ENCODE measurements around the gene EPHA6.
"Not testable (repeated sequence)": the region's sequence is repeated elsewhere in the genome, so short reads cannot be mapped to it uniquely, and the experiment has no call there.

Gene EPHA6

DNA sequence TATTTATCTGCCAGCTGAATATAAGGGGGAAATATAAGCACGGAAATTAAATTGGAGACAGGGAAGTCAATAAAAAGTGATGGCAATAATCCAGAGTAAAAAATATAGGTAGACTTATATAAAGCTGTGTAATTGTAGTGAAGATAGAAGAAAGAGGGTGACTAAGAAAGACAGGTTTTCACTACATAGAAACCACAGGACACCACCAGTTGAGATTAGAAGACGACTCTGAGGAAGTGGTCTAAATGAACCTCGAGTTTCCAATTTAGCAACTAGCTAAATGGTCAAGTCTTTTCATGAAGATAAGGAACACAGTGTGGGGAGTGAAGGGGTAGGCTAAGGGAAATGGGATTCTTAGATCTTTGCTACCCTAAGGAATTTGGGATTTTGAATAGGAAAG, 761.3 kb downstream of the EPHA6 start:
- WGBS (ENCODE audit: insufficient coverage, insufficient read length) = no CpG with 5 or more reads among the region's 3 CpGs
- Histone ChIP-seq H3K9me3 (ENCODE audit: control insufficient read depth, insufficient read depth, low read length) (no peaks in the 10 kb centered on the region), H3K4me3 (ENCODE audit: low read length) (no peak overlapping the region), H3K27me3 (ENCODE audit: control insufficient read depth, insufficient read depth, low read length) (no peaks in the 10 kb centered on the region), H3K4me1 (ENCODE audit: control insufficient read depth, insufficient read depth, low read length) (no peaks in the 10 kb centered on the region), H3K36me3 (ENCODE audit: control insufficient read depth, insufficient read depth, low read length) (no peaks in the 10 kb centered on the region), H3K27ac (ENCODE audit: low read length) (no peak overlapping the region)
- no peak for DNase-seq (ENCODE audit: low read depth, low spot score)

GRCh38 chr3:97576221-97576620, 761.8 kb downstream of the EPHA6 start:
- no peaks in the 10 kb centered on the region for H3K4me1 ChIP-seq (ENCODE audit: control insufficient read depth, insufficient read depth, low read length)
- no peak overlapping the region for H3K4me3 ChIP-seq (ENCODE audit: low read length)
- H3K27me3 ChIP-seq (ENCODE audit: control insufficient read depth, insufficient read depth, low read length) = no peaks in the 10 kb centered on the region
- H3K36me3 ChIP-seq (ENCODE audit: control insufficient read depth, insufficient read depth, low read length) = no peaks in the 10 kb centered on the region
- H3K9me3 ChIP-seq (ENCODE audit: control insufficient read depth, insufficient read depth, low read length) = no peaks in the 10 kb centered on the region
- no peak overlapping the region for H3K27ac ChIP-seq (ENCODE audit: low read length)
- DNase-seq (ENCODE audit: low read depth, low spot score) = no peak
- no CpG with 5 or more reads among the region's 2 CpGs for WGBS (ENCODE audit: insufficient coverage, insufficient read length)

DNA sequence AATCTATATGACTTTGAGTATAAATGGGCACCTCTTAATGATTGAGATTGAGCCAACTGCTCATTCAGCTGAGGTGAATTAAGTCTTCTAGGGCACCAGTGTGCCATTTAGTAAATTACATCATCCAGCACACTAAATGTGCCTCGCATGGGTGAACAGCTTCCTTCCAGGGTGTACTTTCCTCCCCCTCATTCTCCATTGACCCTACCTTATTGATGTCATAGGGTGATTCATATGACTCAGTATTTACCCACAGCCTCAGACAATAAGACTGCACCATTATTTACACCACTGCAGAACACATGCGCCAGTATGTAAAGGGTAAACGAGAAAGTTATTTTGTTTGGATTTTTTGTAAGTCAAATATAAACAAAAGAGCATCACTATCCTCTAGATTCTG, 765.0 kb downstream of the EPHA6 start:
- Histone ChIP-seq H3K9me3 (ENCODE audit: control insufficient read depth, insufficient read depth, low read length) (no peaks in the 10 kb centered on the region), H3K27ac (ENCODE audit: low read length) (no peak overlapping the region), H3K36me3 (ENCODE audit: control insufficient read depth, insufficient read depth, low read length) (no peaks in the 10 kb centered on the region), H3K4me3 (ENCODE audit: low read length) (no peak overlapping the region), H3K27me3 (ENCODE audit: control insufficient read depth, insufficient read depth, low read length) (no peaks in the 10 kb centered on the region), H3K4me1 (ENCODE audit: control insufficient read depth, insufficient read depth, low read length) (no peaks in the 10 kb centered on the region)
- WGBS (ENCODE audit: insufficient coverage, insufficient read length) = no CpG with 5 or more reads among the region's 3 CpGs
- DNase-seq (ENCODE audit: low read depth, low spot score) = no peak

GRCh38 chr3:97610626-97611025, 796.2 kb downstream of the EPHA6 start:
- Histone ChIP-seq H3K27ac (ENCODE audit: low read length) (no peak overlapping the region), H3K9me3 (ENCODE audit: control insufficient read depth, insufficient read depth, low read length) (no peaks in the 10 kb centered on the region), H3K4me1 (ENCODE audit: control insufficient read depth, insufficient read depth, low read length) (no peaks in the 10 kb centered on the region), H3K27me3 (ENCODE audit: control insufficient read depth, insufficient read depth, low read length) (no peaks in the 10 kb centered on the region), H3K36me3 (ENCODE audit: control insufficient read depth, insufficient read depth, low read length) (no peaks in the 10 kb centered on the region), H3K4me3 (ENCODE audit: low read length) (no peak overlapping the region)
- WGBS (ENCODE audit: insufficient coverage, insufficient read length) = no CpG with 5 or more reads among the region's 2 CpGs
- DNase-seq (ENCODE audit: low read depth, low spot score) = no peak

- no peaks in the 10 kb centered on the region for H3K36me3 ChIP-seq (ENCODE audit: control insufficient read depth, insufficient read depth, low read length)
- H3K4me1 ChIP-seq (ENCODE audit: control insufficient read depth, insufficient read depth, low read length) = no peaks in the 10 kb centered on the region
Measured at GRCh38 chr3:97612632-97613031, 798.2 kb downstream of the EPHA6 start.

GRCh38 chr3:97613139-97613538, 798.7 kb downstream of the EPHA6 start:
- Histone ChIP-seq H3K27ac (ENCODE audit: low read length) (no peak overlapping the region), H3K4me1 (ENCODE audit: control insufficient read depth, insufficient read depth, low read length) (no peaks in the 10 kb centered on the region), H3K9me3 (ENCODE audit: control insufficient read depth, insufficient read depth, low read length) (no peaks in the 10 kb centered on the region), H3K4me3 (ENCODE audit: low read length) (no peak overlapping the region), H3K27me3 (ENCODE audit: control insufficient read depth, insufficient read depth, low read length) (no peaks in the 10 kb centered on the region), H3K36me3 (ENCODE audit: control insufficient read depth, insufficient read depth, low read length) (no peaks in the 10 kb centered on the region)
- no peak for DNase-seq (ENCODE audit: low read depth, low spot score)
- no CpG with 5 or more reads among the region's 2 CpGs for WGBS (ENCODE audit: insufficient coverage, insufficient read length)

More at GRCh38 chr3:97612632-97613031, 798.2 kb downstream of the EPHA6 start:
- WGBS (ENCODE audit: insufficient coverage, insufficient read length) = no CpG with 5 or more reads among the region's 1 CpG
- Histone ChIP-seq H3K27ac (ENCODE audit: low read length) (no peak overlapping the region), H3K4me3 (ENCODE audit: low read length) (no peak overlapping the region), H3K9me3 (ENCODE audit: control insufficient read depth, insufficient read depth, low read length) (no peaks in the 10 kb centered on the region), H3K27me3 (ENCODE audit: control insufficient read depth, insufficient read depth, low read length) (no peaks in the 10 kb centered on the region)
- no peak for DNase-seq (ENCODE audit: low read depth, low spot score)

DNA sequence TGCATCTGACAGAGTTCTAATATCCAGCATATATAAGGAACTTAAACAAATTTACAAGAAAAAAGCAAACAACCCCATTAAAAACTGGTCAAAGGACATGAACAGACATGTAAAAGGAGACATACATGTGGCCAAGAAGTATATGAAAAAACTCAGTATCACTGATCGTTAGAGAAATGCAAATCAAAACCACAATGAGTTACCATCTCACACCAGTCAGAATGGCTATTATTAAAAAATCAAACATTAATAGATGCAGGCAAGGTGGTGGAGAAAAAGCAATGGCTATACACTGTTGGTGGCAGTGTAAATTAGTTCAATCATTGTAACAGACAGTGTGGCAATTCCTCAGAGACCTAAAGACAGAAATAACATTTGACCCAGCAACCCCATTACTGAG, 806.1 kb downstream of the EPHA6 start:
- H3K4me1 ChIP-seq (ENCODE audit: control insufficient read depth, insufficient read depth, low read length); H3K27me3 ChIP-seq (ENCODE audit: control insufficient read depth, insufficient read depth, low read length); DNase-seq (ENCODE audit: low read depth, low spot score); H3K36me3 ChIP-seq (ENCODE audit: control insufficient read depth, insufficient read depth, low read length); H3K27ac ChIP-seq (ENCODE audit: low read length); H3K4me3 ChIP-seq (ENCODE audit: low read length); H3K9me3 ChIP-seq (ENCODE audit: control insufficient read depth, insufficient read depth, low read length): not testable (repeated sequence)
- no CpG with 5 or more reads among the region's 1 CpG for WGBS (ENCODE audit: insufficient coverage, insufficient read length)

- Histone ChIP-seq H3K36me3 (ENCODE audit: control insufficient read depth, insufficient read depth, low read length) (no peaks in the 10 kb centered on the region), H3K27ac (ENCODE audit: low read length) (no peak overlapping the region), H3K27me3 (ENCODE audit: control insufficient read depth, insufficient read depth, low read length) (no peaks in the 10 kb centered on the region), H3K9me3 (ENCODE audit: control insufficient read depth, insufficient read depth, low read length) (no peaks in the 10 kb centered on the region), H3K4me1 (ENCODE audit: control insufficient read depth, insufficient read depth, low read length) (no peaks in the 10 kb centered on the region), H3K4me3 (ENCODE audit: low read length) (no peak overlapping the region)
- WGBS (ENCODE audit: insufficient coverage, insufficient read length) = no CpG with 5 or more reads among the region's 1 CpG
- no peak for DNase-seq (ENCODE audit: low read depth, low spot score)
Measured at GRCh38 chr3:97636465-97636864, 822.1 kb downstream of the EPHA6 start.

- no peaks in the 10 kb centered on the region for H3K4me1 ChIP-seq (ENCODE audit: control insufficient read depth, insufficient read depth, low read length)
- WGBS (ENCODE audit: insufficient coverage, insufficient read length) = no CpG with 5 or more reads among the region's 1 CpG
- H3K27ac ChIP-seq (ENCODE audit: low read length) = no peak overlapping the region
- DNase-seq (ENCODE audit: low read depth, low spot score) = no peak
- H3K27me3 ChIP-seq (ENCODE audit: control insufficient read depth, insufficient read depth, low read length) = no peaks in the 10 kb centered on the region
- H3K9me3 ChIP-seq (ENCODE audit: control insufficient read depth, insufficient read depth, low read length) = no peaks in the 10 kb centered on the region
- H3K4me3 ChIP-seq (ENCODE audit: low read length) = no peak overlapping the region
- H3K36me3 ChIP-seq (ENCODE audit: control insufficient read depth, insufficient read depth, low read length) = no peaks in the 10 kb centered on the region
Measured at GRCh38 chr3:97646932-97647331, 832.5 kb downstream of the EPHA6 start.

- no peak for DNase-seq (ENCODE audit: low read depth, low spot score)
- Histone ChIP-seq H3K4me1 (ENCODE audit: control insufficient read depth, insufficient read depth, low read length) (no peaks in the 10 kb centered on the region), H3K27ac (ENCODE audit: low read length) (no peak overlapping the region), H3K4me3 (ENCODE audit: low read length) (no peak overlapping the region), H3K36me3 (ENCODE audit: control insufficient read depth, insufficient read depth, low read length) (no peaks in the 10 kb centered on the region), H3K9me3 (ENCODE audit: control insufficient read depth, insufficient read depth, low read length) (no peaks in the 10 kb centered on the region), H3K27me3 (ENCODE audit: control insufficient read depth, insufficient read depth, low read length) (no peaks in the 10 kb centered on the region)
- WGBS (ENCODE audit: insufficient coverage, insufficient read length) = no CpG with 5 or more reads among the region's 1 CpG
Measured at GRCh38 chr3:97647441-97647982, 833.1 kb downstream of the EPHA6 start.

DNA sequence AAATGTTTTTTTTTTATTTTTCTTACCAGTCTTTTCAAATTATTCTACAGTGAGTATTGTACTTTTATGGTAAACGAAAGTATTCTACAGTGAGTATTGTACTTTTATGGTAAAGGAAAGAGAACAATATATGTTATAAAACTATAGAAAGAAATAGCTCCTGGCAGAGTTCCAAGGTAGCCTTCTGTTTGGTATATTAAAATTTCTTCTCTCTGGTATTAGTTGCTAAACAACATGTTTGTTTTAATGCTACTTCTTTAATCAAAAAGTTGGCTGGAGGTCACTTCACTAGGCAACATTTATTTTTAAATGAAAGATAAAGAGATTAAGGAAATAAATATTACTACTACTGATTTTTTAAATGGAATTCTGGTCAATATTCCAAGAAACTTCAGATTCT, 841.6 kb downstream of the EPHA6 start:
- no peaks in the 10 kb centered on the region for H3K36me3 ChIP-seq (ENCODE audit: control insufficient read depth, insufficient read depth, low read length)
- H3K9me3 ChIP-seq (ENCODE audit: control insufficient read depth, insufficient read depth, low read length) = no peaks in the 10 kb centered on the region
- DNase-seq (ENCODE audit: low read depth, low spot score) = no peak
- no peak overlapping the region for H3K27ac ChIP-seq (ENCODE audit: low read length)
- no peak overlapping the region for H3K4me3 ChIP-seq (ENCODE audit: low read length)
- H3K4me1 ChIP-seq (ENCODE audit: control insufficient read depth, insufficient read depth, low read length) = no peaks in the 10 kb centered on the region
- no CpG with 5 or more reads among the region's 1 CpG for WGBS (ENCODE audit: insufficient coverage, insufficient read length)
- no peaks in the 10 kb centered on the region for H3K27me3 ChIP-seq (ENCODE audit: control insufficient read depth, insufficient read depth, low read length)
